Measurements from ENCODE around the gene CCDC106.

- no peak for TF ChIP-seq POLR2AphosphoS5 (IDR thresholded peaks at IDR 0.05)
- TF ChIP-seq, protein P1, sequence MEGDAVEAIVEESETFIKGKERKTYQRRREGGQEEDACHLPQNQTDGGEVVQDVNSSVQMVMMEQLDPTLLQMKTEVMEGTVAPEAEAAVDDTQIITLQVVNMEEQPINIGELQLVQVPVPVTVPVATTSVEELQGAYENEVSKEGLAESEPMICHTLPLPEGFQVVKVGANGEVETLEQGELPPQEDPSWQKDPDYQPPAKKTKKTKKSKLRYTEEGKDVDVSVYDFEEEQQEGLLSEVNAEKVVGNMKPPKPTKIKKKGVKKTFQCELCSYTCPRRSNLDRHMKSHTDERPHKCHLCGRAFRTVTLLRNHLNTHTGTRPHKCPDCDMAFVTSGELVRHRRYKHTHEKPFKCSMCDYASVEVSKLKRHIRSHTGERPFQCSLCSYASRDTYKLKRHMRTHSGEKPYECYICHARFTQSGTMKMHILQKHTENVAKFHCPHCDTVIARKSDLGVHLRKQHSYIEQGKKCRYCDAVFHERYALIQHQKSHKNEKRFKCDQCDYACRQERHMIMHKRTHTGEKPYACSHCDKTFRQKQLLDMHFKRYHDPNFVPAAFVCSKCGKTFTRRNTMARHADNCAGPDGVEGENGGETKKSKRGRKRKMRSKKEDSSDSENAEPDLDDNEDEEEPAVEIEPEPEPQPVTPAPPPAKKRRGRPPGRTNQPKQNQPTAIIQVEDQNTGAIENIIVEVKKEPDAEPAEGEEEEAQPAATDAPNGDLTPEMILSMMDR (IDR thresholded peaks at IDR 0.05) = no peak
- TF ChIP-seq POLR2A (IDR thresholded peaks at IDR 0.05) = no peak
These were observed 12.4 kb downstream of the CCDC106 start for GRCh38 chr19:55660404-55660803.

Measured in transverse colon (tissue), 4 donors.